Liver (tissue), 3 donors: ENCODE measurements around the gene SCAMP1.

Experiments
- HNF4G ChIP-seq: IDR thresholded peaks from 2 replicates; pipeline ENCODE4 v1.6.1; 2016; ENCODE audit warnings: antibody characterized with exemption
- RAD21 ChIP-seq, 2 donors: IDR thresholded peaks; 2 replicates each; pipeline ENCODE4 v1.6.1; 2016; ENCODE audit warnings: antibody characterized with exemption in 2 of 2, mild to moderate bottlenecking in 2 of 2
- YY1 ChIP-seq: IDR thresholded peaks from 2 replicates; pipeline ENCODE4 v1.6.1; 2016; ENCODE audit warnings: antibody characterized with exemption, mild to moderate bottlenecking
- TF ChIP-seq, protein P1 (sequence below): fragments of 150-350 bp; IDR thresholded peaks from 2 replicates; pipeline ENCODE4 v1.5.1; 2017; ENCODE audit warnings: improper control_type of control experiment, low read depth, low read length; ENCODE audit not compliant: missing input control
- TF ChIP-seq, protein P2 (sequence below): IDR thresholded peaks from 2 replicates; pipeline ENCODE4 v1.6.1; 2016; ENCODE audit warnings: antibody characterized with exemption
- donor health status: healthy.
- donor health status: healthy.

DNA sequence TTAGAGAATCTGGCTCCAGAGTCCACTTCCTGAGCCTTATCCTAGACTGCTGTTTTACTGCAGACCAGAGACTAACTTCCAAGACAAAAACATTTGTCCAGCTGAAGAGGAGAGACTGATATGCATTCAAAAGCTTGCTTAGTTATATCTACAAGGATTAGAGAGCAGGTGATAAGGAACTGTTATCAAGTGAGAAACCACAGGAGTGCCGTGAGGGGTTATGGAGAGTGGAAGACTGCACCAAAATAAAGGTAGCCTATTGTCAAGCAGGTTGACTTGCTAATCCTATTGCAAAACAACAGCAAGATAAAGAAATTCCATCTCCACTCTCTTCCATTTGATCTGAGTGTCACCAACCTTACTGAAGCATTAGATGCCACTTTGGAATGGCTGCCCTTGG lies 139.1 kb downstream of the SCAMP1 start:
- TF ChIP-seq, protein P1, sequence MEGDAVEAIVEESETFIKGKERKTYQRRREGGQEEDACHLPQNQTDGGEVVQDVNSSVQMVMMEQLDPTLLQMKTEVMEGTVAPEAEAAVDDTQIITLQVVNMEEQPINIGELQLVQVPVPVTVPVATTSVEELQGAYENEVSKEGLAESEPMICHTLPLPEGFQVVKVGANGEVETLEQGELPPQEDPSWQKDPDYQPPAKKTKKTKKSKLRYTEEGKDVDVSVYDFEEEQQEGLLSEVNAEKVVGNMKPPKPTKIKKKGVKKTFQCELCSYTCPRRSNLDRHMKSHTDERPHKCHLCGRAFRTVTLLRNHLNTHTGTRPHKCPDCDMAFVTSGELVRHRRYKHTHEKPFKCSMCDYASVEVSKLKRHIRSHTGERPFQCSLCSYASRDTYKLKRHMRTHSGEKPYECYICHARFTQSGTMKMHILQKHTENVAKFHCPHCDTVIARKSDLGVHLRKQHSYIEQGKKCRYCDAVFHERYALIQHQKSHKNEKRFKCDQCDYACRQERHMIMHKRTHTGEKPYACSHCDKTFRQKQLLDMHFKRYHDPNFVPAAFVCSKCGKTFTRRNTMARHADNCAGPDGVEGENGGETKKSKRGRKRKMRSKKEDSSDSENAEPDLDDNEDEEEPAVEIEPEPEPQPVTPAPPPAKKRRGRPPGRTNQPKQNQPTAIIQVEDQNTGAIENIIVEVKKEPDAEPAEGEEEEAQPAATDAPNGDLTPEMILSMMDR: no peak
- no peak for TF ChIP-seq RAD21 (IDR thresholded peaks at IDR 0.05)
- no peak for TF ChIP-seq HNF4G
- no peak for TF ChIP-seq YY1
- TF ChIP-seq, protein P2, sequence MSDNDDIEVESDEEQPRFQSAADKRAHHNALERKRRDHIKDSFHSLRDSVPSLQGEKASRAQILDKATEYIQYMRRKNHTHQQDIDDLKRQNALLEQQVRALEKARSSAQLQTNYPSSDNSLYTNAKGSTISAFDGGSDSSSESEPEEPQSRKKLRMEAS: no peak
